Measurements from ENCODE around the gene NR2F1. TPM values are rescaled to one million over a fixed set of nuclear protein-coding genes. Genes with fewer than 3 reads are reported as not detected.

NR2F1 gene
- total RNA-seq, 1 experiment from 2014 or later = 1.3 TPM

- Histone ChIP-seq H3K27ac (no peak overlapping the region), H3F3A (ENCODE audit: insufficient read depth, low read depth) (peaks cover 16% of the 10 kb centered on the region), H3K4me3 (peak overlapping the region; percentile 91), H3K9me3 (ENCODE audit: insufficient read depth, low read depth) (no peaks in the 10 kb centered on the region), H3K4me2 (peak overlapping the region; percentile 99), H3K4me1 (replicated peaks; ENCODE audit: insufficient read depth) (peaks cover 11% of the 10 kb centered on the region), H3K27me3 (ENCODE audit: insufficient read depth, low read depth) (no peaks in the 10 kb centered on the region), H2AFZ (peak overlapping the region; percentile 80), H3K9me2 (ENCODE audit: insufficient read depth) (no peaks in the 10 kb centered on the region), H4K20me1 (ENCODE audit: insufficient read depth) (no peaks in the 10 kb centered on the region), H3K79me2 (ENCODE audit: low read depth) (peaks cover 28% of the 10 kb centered on the region), H3K36me3 (ENCODE audit: low read depth) (0 out of 2 replicates have a peak, but pooled peaks cover 10% of the 10 kb centered on the region)
- BruUV-seq (replicated peaks) = no TSS peak
- DNase-seq = no peak
- TF ChIP-seq CTCF (conservative IDR thresholded peaks at IDR 0.05) (no peak), EZH2 (IDR thresholded peaks at IDR 0.05; ENCODE audit: low read depth) (no peak)
- CTCF ChIA-PET = no interaction called here
- intact Hi-C loops (cut with micrococcal nuclease; ENCODE audit: unreplicated experiment) = loop anchor here (10.0 kb wide), 5 partner anchors 231 to 1941 kb away; a partner anchor contains a TSS
- POLR2A ChIA-PET (ENCODE audit: unreplicated experiment) = no interaction called here
Observed at GRCh38 chr5:93585767-93586385, 2.9 kb downstream of the NR2F1 start.

DNA sequence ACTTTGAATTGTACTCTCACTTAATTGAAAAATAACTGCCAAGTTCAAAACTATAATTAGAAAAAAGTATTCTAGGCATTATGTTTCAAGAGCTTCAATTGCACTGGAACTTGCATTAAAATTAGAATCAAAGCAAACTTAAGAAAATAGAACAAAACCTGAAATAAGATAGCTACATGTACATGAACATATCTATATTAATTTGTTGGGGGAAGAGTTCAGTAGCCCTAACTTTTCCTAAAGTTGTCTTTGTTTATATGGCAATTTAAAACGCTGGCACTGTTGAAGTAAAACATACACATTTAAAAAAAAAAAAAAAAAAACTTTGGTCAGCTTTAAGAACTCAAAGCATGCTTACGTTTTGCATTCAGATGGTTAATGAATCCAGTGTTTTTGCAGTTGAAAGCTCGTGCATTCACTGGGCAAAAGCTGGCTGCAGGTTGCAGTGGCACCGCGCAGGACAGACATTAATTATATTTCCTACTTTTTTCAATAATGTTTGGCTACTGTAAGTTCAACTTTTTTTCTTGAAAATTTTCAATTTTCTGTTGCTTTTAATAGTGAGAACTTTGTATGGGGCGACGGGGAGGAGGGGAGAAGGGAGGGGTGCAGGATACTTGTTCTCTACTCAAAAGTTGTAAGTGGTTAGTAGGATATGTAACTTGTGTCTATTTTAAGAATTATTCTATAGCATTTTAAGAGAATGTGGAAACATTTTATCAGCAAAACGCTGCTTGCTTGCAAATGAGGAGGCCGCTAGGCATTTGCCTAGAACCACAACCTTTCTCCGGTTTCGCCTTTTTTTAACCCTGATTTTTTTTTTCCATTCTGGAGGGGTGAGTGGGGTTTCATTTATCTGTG, 3.9 kb downstream of the NR2F1 start:
- ChIA-PET POLR2A (ENCODE audit: unreplicated experiment) (interaction anchor here (0.7 kb wide), 1 partner anchor 9 kb away, joined by 21 read pairs; no protein-coding TSS in a partner anchor), CTCF (no interaction called here)
- no peak for DNase-seq
- no peak for TF ChIP-seq CTCF (conservative IDR thresholded peaks at IDR 0.05)
- TF ChIP-seq EZH2 (IDR thresholded peaks at IDR 0.05; ENCODE audit: low read depth) = no peak
- Histone ChIP-seq H3F3A (ENCODE audit: insufficient read depth, low read depth) (peaks cover 15% of the 10 kb centered on the region), H2AFZ (no peak overlapping the region), H3K4me1 (replicated peaks; ENCODE audit: insufficient read depth) (peaks cover 11% of the 10 kb centered on the region), H3K9me2 (ENCODE audit: insufficient read depth) (no peaks in the 10 kb centered on the region), H4K20me1 (ENCODE audit: insufficient read depth) (no peaks in the 10 kb centered on the region), H3K36me3 (ENCODE audit: low read depth) (0 out of 2 replicates have a peak, but pooled peaks cover 10% of the 10 kb centered on the region), H3K9me3 (ENCODE audit: insufficient read depth, low read depth) (no peaks in the 10 kb centered on the region), H3K4me2 (peak overlapping the region; percentile 99), H3K27me3 (ENCODE audit: insufficient read depth, low read depth) (no peaks in the 10 kb centered on the region), H3K79me2 (ENCODE audit: low read depth) (peaks cover 27% of the 10 kb centered on the region), H3K27ac (no peak overlapping the region), H3K4me3 (peak overlapping the region; percentile 91; the same call in 1 of the 2 replicates)
- no TSS peak for BruUV-seq (replicated peaks)
- intact Hi-C loops (cut with micrococcal nuclease; ENCODE audit: unreplicated experiment) = loop anchor here (10.0 kb wide), 5 partner anchors 232 to 1942 kb away; a partner anchor contains a TSS

DNA sequence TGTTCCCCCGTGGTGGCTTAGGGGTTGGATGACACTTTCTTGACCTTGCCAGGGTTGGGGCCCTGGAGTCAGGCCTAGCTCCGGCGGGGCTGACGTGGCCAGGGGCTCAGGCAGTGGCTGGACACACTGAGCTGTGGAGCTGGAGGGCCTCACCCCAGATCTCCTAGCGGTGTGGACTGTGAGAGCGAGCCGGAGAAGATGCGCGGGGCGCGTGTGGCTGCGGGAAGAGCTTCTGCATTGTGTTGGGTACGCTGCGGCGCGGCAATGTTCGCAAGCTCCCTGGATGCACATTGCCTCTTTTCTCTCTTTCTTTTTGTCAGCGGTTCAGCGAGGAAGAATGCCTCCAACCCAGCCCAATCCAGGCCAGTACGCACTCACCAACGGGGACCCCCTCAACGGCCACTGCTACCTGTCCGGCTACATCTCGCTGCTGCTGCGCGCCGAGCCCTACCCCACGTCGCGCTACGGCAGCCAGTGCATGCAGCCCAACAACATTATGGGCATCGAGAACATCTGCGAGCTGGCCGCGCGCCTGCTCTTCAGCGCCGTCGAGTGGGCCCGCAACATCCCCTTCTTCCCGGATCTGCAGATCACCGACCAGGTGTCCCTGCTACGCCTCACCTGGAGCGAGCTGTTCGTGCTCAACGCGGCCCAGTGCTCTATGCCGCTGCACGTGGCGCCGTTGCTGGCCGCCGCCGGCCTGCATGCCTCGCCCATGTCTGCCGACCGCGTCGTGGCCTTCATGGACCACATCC, 4.8 kb downstream of the NR2F1 start:
- no peak overlapping the region for H3K27ac ChIP-seq
- TF ChIP-seq CTCF (conservative IDR thresholded peaks at IDR 0.05) (no peak), EZH2 (IDR thresholded peaks at IDR 0.05; ENCODE audit: low read depth) (no peak)
- no peak overlapping the region for H3K4me2 ChIP-seq
- no TSS peak for BruUV-seq (replicated peaks)
- ChIA-PET CTCF (no interaction called here), POLR2A (ENCODE audit: unreplicated experiment) (interaction anchor here (0.7 kb wide), 1 partner anchor 9 kb away, joined by 21 read pairs; no protein-coding TSS in a partner anchor)
- no peak for DNase-seq
- peaks cover 8% of the 10 kb centered on the region; the same call in 1 of the 2 replicates for H3F3A ChIP-seq (ENCODE audit: insufficient read depth, low read depth)
- H3K9me3 ChIP-seq (ENCODE audit: insufficient read depth, low read depth) = no peaks in the 10 kb centered on the region
- H3K79me2 ChIP-seq (ENCODE audit: low read depth) = peaks cover 27% of the 10 kb centered on the region
- H3K36me3 ChIP-seq (ENCODE audit: low read depth) = 0 out of 2 replicates have a peak, but pooled peaks cover 10% of the 10 kb centered on the region
- intact Hi-C loops (cut with micrococcal nuclease; ENCODE audit: unreplicated experiment) = loop anchor here (10.0 kb wide), 5 partner anchors 233 to 1943 kb away; a partner anchor contains a TSS
- no peaks in the 10 kb centered on the region for H4K20me1 ChIP-seq (ENCODE audit: insufficient read depth)
- peaks cover 11% of the 10 kb centered on the region for H3K4me1 ChIP-seq (replicated peaks; ENCODE audit: insufficient read depth)
- H3K9me2 ChIP-seq (ENCODE audit: insufficient read depth) = no peaks in the 10 kb centered on the region
- H2AFZ ChIP-seq = no peak overlapping the region
- no peak overlapping the region for H3K4me3 ChIP-seq
- H3K27me3 ChIP-seq (ENCODE audit: insufficient read depth, low read depth) = no peaks in the 10 kb centered on the region
